ENCODE measurements around the gene SHANK3.

The SHANK3 gene

GRCh38 chr22:50714631-50715179, 42.1 kb downstream of the SHANK3 start:
- no peak for DNase-seq

- DNase-seq, result no peak
These were observed 42.6 kb downstream of the SHANK3 start for GRCh38 chr22:50715250-50715649.

- DNase-seq, result no peak
These were observed 43.2 kb downstream of the SHANK3 start for GRCh38 chr22:50715776-50716175.

- DNase-seq, result no peak
These were observed 43.8 kb downstream of the SHANK3 start for GRCh38 chr22:50716290-50717024.

GRCh38 chr22:50717709-50718351, 45.2 kb downstream of the SHANK3 start:
- no peak for DNase-seq

- no peak for DNase-seq
These were observed 45.7 kb downstream of the SHANK3 start for GRCh38 chr22:50718352-50718709.

GRCh38 chr22:50719814-50720300, 47.2 kb downstream of the SHANK3 start:
- no peak for DNase-seq

GRCh38 chr22:50720301-50721256, 48.0 kb downstream of the SHANK3 start:
- DNase-seq, result no peak

GRCh38 chr22:50721257-50721844, 48.7 kb downstream of the SHANK3 start:
- DNase-seq, result no peak

GRCh38 chr22:50722048-50722701, 49.6 kb downstream of the SHANK3 start:
- no peak for DNase-seq

Measured in right forelimb (tissue), 1 donor.